CD14-positive monocyte (primary cell): ENCODE data around the gene PIR. TPM values are rescaled to one million over a fixed set of nuclear protein-coding genes. Genes with fewer than 3 reads are reported as not detected.

Experiments
- DNase-seq, 3 donors: peaks; one replicate each; pipeline ENCODE4 v3.0.0-alpha.2; 2011 to 2022
- H2AFZ ChIP-seq: 2 replicates; pipeline ENCODE4 v1.6.0; 2012; ENCODE audit warnings: mild to moderate bottlenecking, low read depth, low read length, inconsistent platforms; ENCODE audit not compliant: insufficient read depth, poor library complexity, severe bottlenecking
- H3K27ac ChIP-seq, 2 donors: 1 replicate in 1 of 2; 2 replicates in 1 of 2; pipeline ENCODE4 v1.5.1; 2012 to 2013; ENCODE audit warnings: low read length in 2 of 2, control low read depth in 1 of 2, inconsistent platforms in 1 of 2, low read depth in 1 of 2, mild to moderate bottlenecking in 1 of 2
- H3K27me3 ChIP-seq, 2 donors: one replicate each; pipeline versions ENCODE4 v1.6.0 to v1.6.1; 2011 to 2013; ENCODE audit warnings: low read length in 2 of 2; ENCODE audit not compliant: control insufficient read depth in 2 of 2, insufficient read depth in 2 of 2
- H3K36me3 ChIP-seq, 2 donors: replicated peaks in 1 of 2; 1 replicate in 1 of 2; 2 replicates in 1 of 2; pipeline versions ENCODE4 v1.5.1 to v1.6.1; 2012 to 2013; ENCODE audit warnings: low read length in 2 of 2, control low read depth in 1 of 2, inconsistent platforms in 1 of 2, mild to moderate bottlenecking in 1 of 2; ENCODE audit not compliant: insufficient read depth in 2 of 2, control insufficient read depth in 1 of 2
- H3K4me1 ChIP-seq, 2 donors: 1 replicate in 1 of 2; 2 replicates in 1 of 2; pipeline versions ENCODE4 v1.5.1 to v1.6.1; 2012 to 2013; ENCODE audit warnings: low read length in 2 of 2, control low read depth in 1 of 2, inconsistent platforms in 1 of 2, mild to moderate bottlenecking in 1 of 2, moderate library complexity in 1 of 2; ENCODE audit not compliant: insufficient read depth in 2 of 2, control insufficient read depth in 1 of 2
- H3K4me2 ChIP-seq: replicated peaks from 2 replicates; pipeline ENCODE3; 2012; ENCODE audit warnings: low read length, moderate library complexity, mild to moderate bottlenecking; ENCODE audit not compliant: poor library complexity, severe bottlenecking; ENCODE audit errors: extremely low read depth
- H3K4me3 ChIP-seq, 3 experiments: fragments of 200-600 bp in 1 of 3; sonication (generic) in 1 of 3; replicated peaks in 1 of 3; 1 replicate in 2 of 3; 2 replicates in 1 of 3; pipeline ENCODE4 v1.5.1; 2011 to 2013; ENCODE audit warnings: low read length in 3 of 3, mild to moderate bottlenecking in 3 of 3, control low read depth in 2 of 3, low read depth in 2 of 3, inconsistent platforms in 1 of 3, moderate library complexity in 1 of 3
- H3K79me2 ChIP-seq: 2 replicates; pipeline ENCODE4 v1.6.0; 2012; ENCODE audit warnings: mild to moderate bottlenecking, control low read depth, inconsistent platforms, low read length, moderate library complexity; ENCODE audit not compliant: insufficient read depth
- H3K9ac ChIP-seq: 2 replicates; pipeline ENCODE4 v1.6.0; 2017; ENCODE audit warnings: low read length, mild to moderate bottlenecking; ENCODE audit not compliant: insufficient read depth, poor library complexity, severe bottlenecking
- H3K9me3 ChIP-seq, 2 donors: replicated peaks in 1 of 2; 1 replicate in 1 of 2; 2 replicates in 1 of 2; pipeline versions ENCODE4 v1.5.1 to v1.6.1; 2012 to 2013; ENCODE audit warnings: low read length in 2 of 2, control low read depth in 1 of 2; ENCODE audit not compliant: control insufficient read depth in 1 of 2, insufficient read depth in 1 of 2
- H4K20me1 ChIP-seq: 2 replicates; pipeline ENCODE4 v1.6.0; 2012; ENCODE audit warnings: mild to moderate bottlenecking, low read length, control low read depth, moderate library complexity; ENCODE audit not compliant: insufficient read depth
- H3K27ac Mint-ChIP-seq, 7 donors: one replicate each; pipeline ENCODE4 v1.8.0; 2020; ENCODE audit warnings: mild to moderate bottlenecking in 7 of 7, mixed read lengths in 7 of 7, moderate library complexity in 6 of 7, inconsistent platforms in 2 of 7
- H3K27me3 Mint-ChIP-seq, 3 donors: one replicate each; pipeline ENCODE4 v1.8.0; 2021 to 2022; ENCODE audit warnings: low read depth in 3 of 3, mild to moderate bottlenecking in 3 of 3, mixed read lengths in 3 of 3, moderate library complexity in 3 of 3, inconsistent platforms in 1 of 3
- H3K36me3 Mint-ChIP-seq, 2 donors: one replicate each; pipeline ENCODE4 v1.8.0; 2020; ENCODE audit warnings: mixed read lengths in 2 of 2, inconsistent platforms in 1 of 2, mild to moderate bottlenecking in 1 of 2
- H3K4me1 Mint-ChIP-seq: one replicate; pipeline ENCODE4 v1.8.0; 2020; ENCODE audit warnings: mild to moderate bottlenecking, mixed read lengths
- H3K4me3 Mint-ChIP-seq, 2 donors: one replicate each; pipeline ENCODE4 v1.8.0; 2020; ENCODE audit warnings: mild to moderate bottlenecking in 2 of 2, mixed read lengths in 2 of 2, moderate library complexity in 1 of 2
- H3K9me3 Mint-ChIP-seq, 7 donors: one replicate each; pipeline ENCODE4 v1.8.0; 2020 to 2022; ENCODE audit warnings: mixed read lengths in 7 of 7, mild to moderate bottlenecking in 6 of 7, moderate library complexity in 6 of 7, inconsistent platforms in 2 of 7
- CTCF ChIP-seq: fragments of 200-600 bp; IDR thresholded peaks from one replicate; pipeline ENCODE4 v1.8.0; 2022; ENCODE audit warnings: antibody characterized with exemption, mild to moderate bottlenecking
- WGBS: methylation state at CpG from one replicate; pipeline ENCODE4 v1.1.5; 2013; ENCODE audit warnings: missing lambda C conversion rate; ENCODE audit not compliant: insufficient coverage; 5-methylcytosine and 5-hydroxymethylcytosine counted together
- intact Hi-C, 2 donors: fragments of 100-400 bp; cut with micrococcal nuclease; formaldehyde crosslinking; loops; one replicate each; pipeline versions ENCODE4 v1.15.0 to v1.15.1; 2023
- polyA plus RNA-seq, 3 donors: library from polyadenylated mRNA; depleted of rRNA in 1 of 3; unstranded in 2 of 3; stranded (reverse) in 1 of 3; fragments of 300-500 nt in 2 of 3; fragments of >200 nt in 1 of 3; fragmentation: Illumina TruSeq in 2 of 3; gene quantifications; 1 replicate in 2 of 3; 2 replicates in 1 of 3; pipeline ENCODE4 v1.2.3, GENCODE V29; 2012 to 2021

PIR gene
- polyA plus RNA-seq, 3 donors: 0.05 to 0.23 TPM; not detected in 1

GRCh38 chrX:15511563-15511962, 18.4 kb upstream of the PIR start:
- intact Hi-C loops: no loop called here
- H3K79me2 ChIP-seq: no peaks in the 10 kb centered on the region
- no peak overlapping the region for H2AFZ ChIP-seq
- H3K4me2 ChIP-seq: no peak overlapping the region
- no CpG with 5 or more reads among the region's 1 CpG for WGBS
- no peaks in the 10 kb centered on the region for H3K4me1 ChIP-seq
- no peaks in the 10 kb centered on the region for H3K36me3 ChIP-seq
- TF ChIP-seq CTCF: no peak
- no peak overlapping the region for H3K4me3 Mint-ChIP-seq
- H3K4me1 Mint-ChIP-seq: peaks cover 5% of the 10 kb centered on the region
- H3K9ac ChIP-seq: no peak overlapping the region
- H4K20me1 ChIP-seq: no peaks in the 10 kb centered on the region
- peaks cover 0 to 2% (median 0%) of the 10 kb centered on the region in 7 donors for H3K9me3 Mint-ChIP-seq
- H3K27me3 Mint-ChIP-seq: peaks cover 0 to 25% (median 0%) of the 10 kb centered on the region in 3 donors
- peaks cover 0 to 56% of the 10 kb centered on the region in 2 donors for H3K27me3 ChIP-seq
- H3K27ac Mint-ChIP-seq: no peak overlapping the region
- H3K9me3 ChIP-seq: no peaks in the 10 kb centered on the region
- no peak for DNase-seq
- no peak overlapping the region for H3K27ac ChIP-seq
- no peak overlapping the region for H3K4me3 ChIP-seq
- H3K36me3 Mint-ChIP-seq: no peaks in the 10 kb centered on the region

DNA sequence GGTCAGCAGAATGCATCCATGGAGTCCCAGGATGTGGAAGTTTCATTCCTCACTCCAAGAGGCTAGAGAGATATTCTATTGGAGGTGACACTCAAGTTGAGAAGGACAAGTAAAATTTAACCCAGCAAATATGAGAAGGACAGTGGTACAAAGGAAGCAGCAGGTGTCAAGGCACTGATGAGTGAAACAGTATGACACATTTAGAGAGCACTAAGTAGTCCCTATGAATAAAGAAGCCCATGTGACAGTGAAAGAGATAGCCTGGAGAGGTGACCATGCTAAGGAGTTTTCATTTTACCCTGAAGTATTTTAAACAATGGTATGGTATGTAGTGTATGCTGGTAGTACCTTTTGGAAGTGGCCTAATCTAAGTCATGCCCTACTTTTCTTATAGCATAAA, 16.7 kb upstream of the PIR start:
- no peak for TF ChIP-seq CTCF
- no peak overlapping the region for H3K4me2 ChIP-seq
- no peaks in the 10 kb centered on the region for H3K79me2 ChIP-seq
- peaks cover 0 to 62% of the 10 kb centered on the region in 2 donors for H3K27me3 ChIP-seq
- no peak overlapping the region for H3K4me3 Mint-ChIP-seq
- H3K36me3 ChIP-seq: no peaks in the 10 kb centered on the region
- H3K27me3 Mint-ChIP-seq: peaks cover 0 to 26% (median 0%) of the 10 kb centered on the region in 3 donors
- no peak overlapping the region for H3K27ac Mint-ChIP-seq
- no peaks in the 10 kb centered on the region for H4K20me1 ChIP-seq
- H3K4me1 Mint-ChIP-seq: peaks cover 4% of the 10 kb centered on the region
- H3K9ac ChIP-seq: no peak overlapping the region
- H3K4me1 ChIP-seq: peaks cover 0 to 3% of the 10 kb centered on the region in 2 donors
- H3K36me3 Mint-ChIP-seq: no peaks in the 10 kb centered on the region
- intact Hi-C loops: no loop called here
- H2AFZ ChIP-seq: no peak overlapping the region
- H3K9me3 ChIP-seq: no peaks in the 10 kb centered on the region
- no peak for DNase-seq
- no peak overlapping the region for H3K27ac ChIP-seq
- H3K4me3 ChIP-seq: no peak overlapping the region
- peaks cover 0 to 2% (median 0%) of the 10 kb centered on the region in 7 donors for H3K9me3 Mint-ChIP-seq
